A549 (cell line): ENCODE measurements around the gene CPT1B. TPM values are rescaled to one million over a fixed set of nuclear protein-coding genes. Genes with fewer than 3 reads are reported as not detected.

Source experiments
- ATAC-seq, 2 experiments: fragments of 200-7000 bp in 1 of 2; fragments of >200 bp in 1 of 2; cut with Nextera tagmentation in 1 of 2; cut with Tn5 transposase in 1 of 2; 3 replicates each; pipeline versions ENCODE4 v1.8.0 to v1.9.1; 2018 to 2020; ENCODE audit warnings: mild to moderate bottlenecking in 1 of 2, moderate library complexity in 1 of 2
- CTCF ChIA-PET: fragments of 300-600 bp; sonication (Branson Sonifier 250); formaldehyde crosslinking; extraction: SDS; loops from one replicate; lab custom pipeline; 2021; ENCODE audit warnings: antibody characterized with exemption, inconsistent platforms; lab: Yijun Ruan, JAX
- POLR2A ChIA-PET: fragments of 350-600 bp; formaldehyde crosslinking; extraction: SDS; loops from one replicate; lab custom pipeline; 2021; ENCODE audit warnings: antibody characterized with exemption, inconsistent platforms; lab: Yijun Ruan, JAX
- DNase-seq, 2 experiments: peaks; one replicate each; pipeline versions ENCODE4 v3.0.0 to v3.0.0-alpha.2; 2011 to 2016; ENCODE audit warnings: low read depth in 1 of 2, low spot score in 1 of 2
- FAIRE-seq: peaks from 2 replicates; lab custom pipeline; 2011; peaks lifted over from hg19 to GRCh38; lab: Jason Lieb, UNC
- H3K27ac ChIP-seq, 2 experiments: fragments of >200 bp; sonication (Bioruptor Twin); formaldehyde crosslinking; 3 replicates each; pipeline ENCODE4 v1.5.1; 2016 to 2017
- H3K4me1 ChIP-seq: fragments of >200 bp; sonication (Bioruptor Twin); formaldehyde crosslinking; 3 replicates; pipeline ENCODE4 v1.6.1; 2016
- H3K4me2 ChIP-seq: fragments of >200 bp; sonication (Bioruptor Twin); formaldehyde crosslinking; 3 replicates; pipeline ENCODE4 v1.6.1; 2016
- H3K4me3 ChIP-seq: fragments of >200 bp; sonication (Bioruptor Twin); formaldehyde crosslinking; 3 replicates; pipeline ENCODE4 v1.5.1; 2016
- H3K9me3 ChIP-seq: fragments of >200 bp; sonication (Bioruptor Twin); formaldehyde crosslinking; 3 replicates; pipeline ENCODE4 v1.6.1; 2016
- ATOH8 ChIP-seq: fragments of 250-450 bp; sonication (Bioruptor Pico); IDR thresholded peaks from 2 replicates; pipeline ENCODE4 v1.5.0; 2020; ENCODE audit warnings: low read depth, mild to moderate bottlenecking, moderate library complexity
- BCL3 ChIP-seq: fragments of >200 bp; sonication (Bioruptor Twin); formaldehyde crosslinking; IDR thresholded peaks from 3 replicates; pipeline ENCODE4 v1.6.1; 2016
- BHLHE40 ChIP-seq: IDR thresholded peaks from 2 replicates; pipeline ENCODE4 v1.6.1; 2012; ENCODE audit warnings: low read depth, low read length, inconsistent platforms
- CBX8 ChIP-seq: fragments of 200-600 bp; sonication (generic); IDR thresholded peaks from 2 replicates; pipeline ENCODE4 v1.6.1; 2016
- CEBPB ChIP-seq, 2 experiments: fragments of >200 bp in 1 of 2; sonication (Bioruptor Twin) in 1 of 2; formaldehyde crosslinking in 1 of 2; IDR thresholded peaks; 2 replicates each; pipeline ENCODE4 v1.6.1; 2012 to 2016
- CHD2 ChIP-seq: fragments of 150-350 bp; IDR thresholded peaks from 2 replicates; pipeline ENCODE4 v1.6.1; 2014; ENCODE audit warnings: low read length; ENCODE audit not compliant: partially characterized antibody
- CHD4 ChIP-seq: fragments of 200-600 bp; sonication (generic); IDR thresholded peaks from 2 replicates; pipeline ENCODE4 v1.6.1; 2016; ENCODE audit warnings: antibody characterized with exemption, mild to moderate bottlenecking, borderline replicate concordance
- EHF ChIP-seq: fragments of 250-450 bp; sonication (Bioruptor Pico); IDR thresholded peaks from 2 replicates; pipeline ENCODE4 v1.5.0; 2020; ENCODE audit warnings: mild to moderate bottlenecking
- EHMT2 ChIP-seq: fragments of 200-600 bp; sonication (generic); IDR thresholded peaks from 2 replicates; pipeline ENCODE4 v1.6.1; 2016; ENCODE audit warnings: antibody characterized with exemption, low read depth, mild to moderate bottlenecking, moderate library complexity
- EP300 ChIP-seq, 2 experiments: fragments of >200 bp; sonication (Bioruptor Twin); formaldehyde crosslinking; IDR thresholded peaks; 2 replicates in 1 of 2; 3 replicates in 1 of 2; pipeline ENCODE4 v1.6.1; 2016 to 2017
- FOSB ChIP-seq: fragments of 250-450 bp; sonication (Bioruptor Pico); IDR thresholded peaks from 2 replicates; pipeline ENCODE4 v1.5.0; 2020; ENCODE audit warnings: mild to moderate bottlenecking, moderate library complexity
- HES2 ChIP-seq: fragments of >200 bp; sonication (Bioruptor Twin); formaldehyde crosslinking; IDR thresholded peaks from 2 replicates; pipeline ENCODE4 v1.6.1; 2016
- HOXA7 ChIP-seq: fragments of 250-450 bp; sonication (Bioruptor Pico); IDR thresholded peaks from 2 replicates; pipeline ENCODE4 v1.5.0; 2020; ENCODE audit warnings: mild to moderate bottlenecking, moderate library complexity
- HOXB13 ChIP-seq: fragments of 250-450 bp; sonication (Bioruptor Pico); IDR thresholded peaks from 2 replicates; pipeline ENCODE4 v1.5.0; 2020; ENCODE audit warnings: low read depth, mild to moderate bottlenecking, moderate library complexity
- HOXB5 ChIP-seq: fragments of 250-450 bp; sonication (Bioruptor Pico); IDR thresholded peaks from 2 replicates; pipeline ENCODE4 v1.5.0; 2020; ENCODE audit warnings: mild to moderate bottlenecking, moderate library complexity
- MYC ChIP-seq: IDR thresholded peaks from 2 replicates; pipeline ENCODE4 v1.6.1; 2012; ENCODE audit warnings: mild to moderate bottlenecking, inconsistent platforms, low read length, improper control_type of control experiment, borderline replicate concordance
- NR3C1 ChIP-seq: fragments of >200 bp; sonication (Bioruptor Twin); formaldehyde crosslinking; IDR thresholded peaks from 3 replicates; pipeline ENCODE4 v1.6.1; 2017
- POLR2A ChIP-seq: IDR thresholded peaks from 2 replicates; pipeline ENCODE4 v1.6.1; 2012; ENCODE audit warnings: mild to moderate bottlenecking, low read length
- POLR2AphosphoS2 ChIP-seq: conservative IDR thresholded peaks from 2 replicates; pipeline ENCODE4 v1.6.1; 2012; ENCODE audit warnings: low read length, improper control_type of control experiment, inconsistent platforms
- RAD21 ChIP-seq, 2 experiments: fragments of >200 bp in 1 of 2; sonication (Bioruptor Twin) in 1 of 2; formaldehyde crosslinking in 1 of 2; IDR thresholded peaks in 1 of 2; conservative IDR thresholded peaks in 1 of 2; 2 replicates in 1 of 2; 3 replicates in 1 of 2; pipeline ENCODE4 v1.6.1; 2012 to 2018; ENCODE audit warnings: inconsistent platforms in 1 of 2
- RFX5 ChIP-seq: fragments of 450-650 bp; IDR thresholded peaks from 2 replicates; pipeline ENCODE4 v1.7.1; 2014; ENCODE audit warnings: antibody characterized with exemption, mild to moderate bottlenecking, moderate library complexity
- TP53 ChIP-seq: fragments of 250-450 bp; sonication (Bioruptor Pico); IDR thresholded peaks from 2 replicates; pipeline ENCODE4 v1.5.0; 2021; ENCODE audit warnings: mild to moderate bottlenecking, moderate library complexity
- ZNF302 ChIP-seq: fragments of 250-450 bp; sonication (Bioruptor Pico); IDR thresholded peaks from 2 replicates; pipeline ENCODE4 v1.9.0; 2021; ENCODE audit warnings: inconsistent platforms, mild to moderate bottlenecking, moderate library complexity
- whole genome bisulfite sequencing: methylation state at CpG from one replicate; pipeline ENCODE4 v1.1.6; 2017; ENCODE audit errors: missing lambda C conversion rate; 5-methylcytosine and 5-hydroxymethylcytosine counted together
- polyA plus RNA-seq, 4 experiments: library from polyadenylated mRNA; depleted of rRNA in 3 of 4; stranded (reverse); fragments of >200 nt; fragmentation: RNase III in 1 of 4; extraction: RNeasy Plus Mini Kit Qiagen cat#74134 plus additional on column Dnase treatment in 1 of 4; gene quantifications; 2 replicates in 3 of 4; 3 replicates in 1 of 4; pipeline ENCODE4 v1.2.3, GENCODE V29; 2011 to 2017

CPT1B gene
- polyA plus RNA-seq, 2 of the 4 experiments (the other 2 are of a cell fraction) = 12.1 to 26.5 TPM

- ATAC-seq (no peak), DNase-seq (no peak), FAIRE-seq (no peak)
- H3K4me1 ChIP-seq = no peaks in the 10 kb centered on the region
- no peak overlapping the region for H3K27ac ChIP-seq
- no peak overlapping the region for H3K4me3 ChIP-seq
- no peak overlapping the region for H3K4me2 ChIP-seq
- no peak for TF ChIP-seq RFX5
- CTCF ChIA-PET = no interaction called here
- H3K9me3 ChIP-seq = no peaks in the 10 kb centered on the region
- POLR2A ChIA-PET = no interaction called here
- 65% methylated on average over 6 of the region's 6 CpGs for WGBS
Measured at GRCh38 chr22:50607659-50608020, 29.4 kb upstream of the CPT1B start.

- no peaks in the 10 kb centered on the region for H3K9me3 ChIP-seq
- no peak overlapping the region for H3K4me3 ChIP-seq
- DNase-seq (no peak), ATAC-seq (no peak)
- no peak overlapping the region for H3K27ac ChIP-seq
- TF ChIP-seq HES2 (no peak), CHD2 (no peak), BHLHE40 (no peak), BCL3 (no peak), NR3C1 (no peak), HOXB5 (no peak), CHD4 (no peak)
- TF ChIP-seq, all 56 proteins: peak for 0
- FAIRE-seq = no peak
- POLR2A ChIA-PET = no interaction called here
- H3K4me1 ChIP-seq = no peaks in the 10 kb centered on the region
- WGBS = 68% methylated on average over 9 of the region's 18 CpGs
- CTCF ChIA-PET = interaction anchor here (1.2 kb wide), 1 partner anchor 81 kb away, joined by 4 read pairs; the partner anchor contains the start of gene SCO2
- no peak overlapping the region for H3K4me2 ChIP-seq
Measured at GRCh38 chr22:50606946-50607658, 28.9 kb upstream of the CPT1B start.

GRCh38 chr22:50606165-50606945 is 28.1 kb upstream of the CPT1B start:
- FAIRE-seq (no peak), ATAC-seq (peak in 1 of 2 experiments; percentile 59; a peak in 3 of 6 replicates)

GRCh38 chr22:50605613-50606074 is 27.4 kb upstream of the CPT1B start:
- DNase-seq (no peak), ATAC-seq (no peak), FAIRE-seq (no peak)
- H3K4me3 ChIP-seq = no peak overlapping the region
- no peaks in the 10 kb centered on the region for H3K9me3 ChIP-seq
- no peak for TF ChIP-seq EP300 (IDR thresholded peaks at IDR 0.05)
- TF ChIP-seq TP53 = no peak
- no peak for TF ChIP-seq HOXB5
- no peak for TF ChIP-seq ATOH8
- no peak for TF ChIP-seq NR3C1
- TF ChIP-seq CBX8 = no peak
- no peak for TF ChIP-seq ZNF302 (CRISPR knock-in tag)
- TF ChIP-seq EHMT2 = no peak
- no peak for TF ChIP-seq HOXB13 (CRISPR knock-in tag)
- TF ChIP-seq RFX5 = no peak
- TF ChIP-seq POLR2A = no peak
- TF ChIP-seq HOXA7 (CRISPR knock-in tag) = no peak
- no peak for TF ChIP-seq CHD4
- TF ChIP-seq POLR2AphosphoS2 = no peak
- TF ChIP-seq FOSB (CRISPR knock-in tag) = no peak
- no peak for TF ChIP-seq RAD21 (conservative IDR thresholded peaks at IDR 0.05 in 1 of 2, IDR thresholded peaks at IDR 0.05 in 1 of 2)
- no peak for TF ChIP-seq CEBPB (IDR thresholded peaks at IDR 0.05)
- TF ChIP-seq BHLHE40 = no peak
- no peak for TF ChIP-seq MYC
- POLR2A ChIA-PET = no interaction called here
- H3K27ac ChIP-seq = no peak overlapping the region
- peaks cover 4% of the 10 kb centered on the region; the same call in 1 of the 3 replicates for H3K4me1 ChIP-seq
- no peak overlapping the region for H3K4me2 ChIP-seq
- WGBS = no CpG with 5 or more reads among the region's 20 CpGs
- CTCF ChIA-PET = interaction anchor here (0.6 kb wide), 1 partner anchor 14 kb away, joined by 3 read pairs; no protein-coding TSS in a partner anchor

More at GRCh38 chr22:50606165-50606945, 28.1 kb upstream of the CPT1B start:
- WGBS = 74% methylated on average over 13 of the region's 19 CpGs
- TF ChIP-seq EHF (CRISPR knock-in tag) = no peak
- H3K4me2 ChIP-seq = no peak overlapping the region
- DNase-seq = no peak
- H3K9me3 ChIP-seq = no peaks in the 10 kb centered on the region
- peaks cover under 1% of the 10 kb centered on the region; the same call in 1 of the 3 replicates for H3K4me1 ChIP-seq
- H3K27ac ChIP-seq = no peak overlapping the region
- H3K4me3 ChIP-seq = no peak overlapping the region
- ChIA-PET CTCF (interaction anchor here (0.6 to 1.2 kb wide), 2 partner anchors 14 to 81 kb away, joined by 3 to 4 read pairs; partner anchors contain the start of gene SCO2), POLR2A (no interaction called here)
